ENCODE data around the gene PGBD2.

- no peak for TF ChIP-seq YY1 (IDR thresholded peaks at IDR 0.05; ENCODE audit: insufficient read depth, insufficient read length)
- TF ChIP-seq SUZ12 (IDR thresholded peaks at IDR 0.05; ENCODE audit: extremely low read depth, insufficient read depth, insufficient read length): no peak
- TF ChIP-seq ZNF274 (IDR thresholded peaks at IDR 0.05; ENCODE audit: low read depth, low read length): no peak
Observed at GRCh38 chr1:248884632-248885295, 21.3 kb upstream of the PGBD2 start.
